Tibial nerve (tissue), 4 donors: ENCODE results near the gene ARMC7. TPM values are rescaled to one million over a fixed set of nuclear protein-coding genes. Genes with fewer than 3 reads are reported as not detected.

Experiments
- DNase-seq, 2 donors: peaks; one replicate each; pipeline ENCODE4 v3.0.0-alpha.2; 2019; ENCODE audit warnings: low spot score in 2 of 2
- H3K27ac ChIP-seq, 4 donors: fragments of 200-600 bp; sonication (generic) in 3 of 4; one replicate each; pipeline ENCODE4 v1.5.1; 2017 to 2019; ENCODE audit warnings: mild to moderate bottlenecking in 1 of 4
- H3K27me3 ChIP-seq, 2 donors: fragments of 200-600 bp; sonication (generic) in 1 of 2; one replicate each; pipeline versions ENCODE4 v1.5.1 to v1.6.0; 2017 to 2019
- H3K36me3 ChIP-seq, 3 donors: fragments of 200-600 bp; sonication (generic); one replicate each; pipeline ENCODE4 v1.5.1; 2018 to 2019
- H3K4me1 ChIP-seq, 4 donors: fragments of 200-600 bp; sonication (generic) in 3 of 4; one replicate each; pipeline ENCODE4 v1.5.1; 2017 to 2019
- H3K4me3 ChIP-seq, 4 donors: fragments of 200-600 bp; sonication (generic) in 3 of 4; one replicate each; pipeline ENCODE4 v1.5.1; 2017 to 2019; ENCODE audit warnings: mild to moderate bottlenecking in 1 of 4, moderate library complexity in 1 of 4
- H3K9me3 ChIP-seq, 4 donors: fragments of 200-600 bp; sonication (generic) in 3 of 4; one replicate each; pipeline ENCODE4 v1.5.1; 2017 to 2019
- EP300 ChIP-seq, 2 donors: sonication (generic); formaldehyde crosslinking; IDR thresholded peaks; one replicate each; pipeline ENCODE4 v1.6.1; 2017; ENCODE audit warnings: antibody characterized with exemption in 2 of 2, mild to moderate bottlenecking in 1 of 2
- POLR2A ChIP-seq, 2 donors: fragments of 450-650 bp; IDR thresholded peaks; one replicate each; pipeline ENCODE4 v1.6.1; 2017; ENCODE audit warnings: antibody characterized with exemption in 2 of 2, mild to moderate bottlenecking in 2 of 2, moderate library complexity in 2 of 2
- WGBS, 2 donors: methylation state at CpG; one replicate each; pipeline ENCODE4 v1.1.5; 2018; 5-methylcytosine and 5-hydroxymethylcytosine counted together
- total RNA-seq, 4 donors: library from RNA; depleted of rRNA; stranded (reverse); fragments of >200 nt; gene quantifications; one replicate each; pipeline ENCODE4 v1.1.0, GENCODE V29; 2016
- TF ChIP-seq, protein P1 (sequence below), 5 experiments: fragments of 200-600 bp in 3 of 5; fragments of 450-650 bp in 2 of 5; sonication (generic) in 3 of 5; IDR thresholded peaks; one replicate each; pipeline ENCODE4 v1.5.1; 2016 to 2019; ENCODE audit warnings: antibody characterized with exemption in 5 of 5, mild to moderate bottlenecking in 3 of 5, moderate library complexity in 2 of 5

The ARMC7 gene
- total RNA-seq, 4 donors from 2014 or later = 4.2 to 12.0 (median 8.3) TPM

- 85 to 87% methylated on average over 3 of the region's 3 CpGs for WGBS, 2 donors
- no peak for DNase-seq
- Histone ChIP-seq H3K4me1 (no peaks in the 10 kb centered on the region), H3K9me3 (no peaks in the 10 kb centered on the region), H3K27ac (no peak overlapping the region), H3K36me3 (peaks cover 0 to 64% (median 0%) of the 10 kb centered on the region in 3 donors), H3K4me3 (no peak overlapping the region), H3K27me3 (no peaks in the 10 kb centered on the region)
- TF ChIP-seq POLR2A (IDR thresholded peaks at IDR 0.05) (no peak), EP300 (IDR thresholded peaks at IDR 0.05) (no peak)
- TF ChIP-seq, protein P1, sequence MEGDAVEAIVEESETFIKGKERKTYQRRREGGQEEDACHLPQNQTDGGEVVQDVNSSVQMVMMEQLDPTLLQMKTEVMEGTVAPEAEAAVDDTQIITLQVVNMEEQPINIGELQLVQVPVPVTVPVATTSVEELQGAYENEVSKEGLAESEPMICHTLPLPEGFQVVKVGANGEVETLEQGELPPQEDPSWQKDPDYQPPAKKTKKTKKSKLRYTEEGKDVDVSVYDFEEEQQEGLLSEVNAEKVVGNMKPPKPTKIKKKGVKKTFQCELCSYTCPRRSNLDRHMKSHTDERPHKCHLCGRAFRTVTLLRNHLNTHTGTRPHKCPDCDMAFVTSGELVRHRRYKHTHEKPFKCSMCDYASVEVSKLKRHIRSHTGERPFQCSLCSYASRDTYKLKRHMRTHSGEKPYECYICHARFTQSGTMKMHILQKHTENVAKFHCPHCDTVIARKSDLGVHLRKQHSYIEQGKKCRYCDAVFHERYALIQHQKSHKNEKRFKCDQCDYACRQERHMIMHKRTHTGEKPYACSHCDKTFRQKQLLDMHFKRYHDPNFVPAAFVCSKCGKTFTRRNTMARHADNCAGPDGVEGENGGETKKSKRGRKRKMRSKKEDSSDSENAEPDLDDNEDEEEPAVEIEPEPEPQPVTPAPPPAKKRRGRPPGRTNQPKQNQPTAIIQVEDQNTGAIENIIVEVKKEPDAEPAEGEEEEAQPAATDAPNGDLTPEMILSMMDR (IDR thresholded peaks at IDR 0.05) = no peak
Observed at GRCh38 chr17:75146592-75146991, 36.8 kb downstream of the ARMC7 start.

DNA sequence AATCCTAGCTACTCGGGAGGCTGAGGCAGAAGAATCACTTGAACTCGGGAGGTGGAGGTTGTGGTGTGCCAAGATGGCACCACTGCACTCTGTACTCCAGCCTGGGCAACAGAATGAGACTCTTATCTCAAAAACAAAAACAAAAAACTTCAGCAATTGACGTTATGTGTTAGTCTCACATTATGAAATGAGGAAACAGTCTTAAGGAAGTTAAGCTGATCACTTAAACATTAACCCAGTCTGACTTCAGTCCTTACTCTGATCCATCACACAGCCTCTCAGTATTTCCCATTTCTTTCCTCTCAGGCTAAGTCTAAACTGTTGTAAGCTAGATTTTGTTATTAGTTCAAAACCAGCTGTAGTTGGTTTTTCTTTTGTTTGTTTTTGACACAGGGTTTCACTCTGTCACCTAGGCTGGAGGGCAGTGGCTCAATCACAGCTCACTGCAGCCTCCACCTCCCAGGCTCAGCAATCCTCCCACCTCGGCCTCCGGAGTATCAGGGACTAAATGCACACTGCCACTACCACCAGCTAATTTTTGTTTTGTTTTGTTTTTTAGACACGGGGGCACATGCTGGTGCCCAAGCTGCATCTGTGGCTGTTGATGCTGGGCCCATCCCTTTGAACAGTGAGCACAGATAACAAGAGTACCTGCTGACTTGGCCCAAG, 38.2 kb downstream of the ARMC7 start:
- TF ChIP-seq EP300 (IDR thresholded peaks at IDR 0.05) (no peak), POLR2A (IDR thresholded peaks at IDR 0.05) (no peak)
- TF ChIP-seq, protein P1 (IDR thresholded peaks at IDR 0.05) = no peak
- peaks cover 0 to 53% (median 0%) of the 10 kb centered on the region in 3 donors for H3K36me3 ChIP-seq
- WGBS, 2 donors = 83 to 89% methylated on average over 6 of the region's 6 CpGs
- no peaks in the 10 kb centered on the region for H3K9me3 ChIP-seq
- no peak for DNase-seq
- peak overlapping the region in 1 of 4 donors; percentile 52 for H3K27ac ChIP-seq
- H3K27me3 ChIP-seq = no peaks in the 10 kb centered on the region
- H3K4me1 ChIP-seq = peaks cover 0 to 7% (median 4%) of the 10 kb centered on the region in 4 donors
- H3K4me3 ChIP-seq = no peak overlapping the region

DNA sequence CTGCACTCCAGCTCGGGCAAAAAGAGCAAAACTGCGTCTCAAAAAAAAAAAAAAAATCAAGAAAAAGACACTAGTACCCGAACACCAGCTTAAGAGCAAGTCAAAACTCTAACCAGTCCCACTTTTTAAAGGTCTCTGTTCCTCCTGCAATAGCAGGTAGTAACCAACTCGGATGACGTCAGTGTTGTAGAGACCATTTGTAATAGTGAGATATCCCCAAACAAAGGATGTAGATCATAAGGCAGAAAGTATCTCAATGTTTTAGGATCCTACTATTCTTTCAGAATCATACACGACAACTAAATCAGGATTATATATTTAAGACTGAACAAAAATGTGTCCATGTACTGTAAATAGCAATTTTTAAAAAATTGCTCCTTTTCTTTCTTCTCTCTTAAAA, 42.2 kb downstream of the ARMC7 start:
- WGBS, 2 donors = 84 to 92% methylated on average over 6 of the region's 6 CpGs
- no peak for DNase-seq
- Histone ChIP-seq H3K4me3 (no peak overlapping the region), H3K4me1 (peaks cover 0 to 19% (median 13%) of the 10 kb centered on the region in 4 donors), H3K27me3 (no peaks in the 10 kb centered on the region), H3K36me3 (peaks cover 0 to 16% (median 0%) of the 10 kb centered on the region in 3 donors), H3K9me3 (no peaks in the 10 kb centered on the region), H3K27ac (no peak overlapping the region)
- TF ChIP-seq, protein P1 (IDR thresholded peaks at IDR 0.05) = no peak
- TF ChIP-seq EP300 (IDR thresholded peaks at IDR 0.05) (no peak), POLR2A (IDR thresholded peaks at IDR 0.05) (no peak)

DNA sequence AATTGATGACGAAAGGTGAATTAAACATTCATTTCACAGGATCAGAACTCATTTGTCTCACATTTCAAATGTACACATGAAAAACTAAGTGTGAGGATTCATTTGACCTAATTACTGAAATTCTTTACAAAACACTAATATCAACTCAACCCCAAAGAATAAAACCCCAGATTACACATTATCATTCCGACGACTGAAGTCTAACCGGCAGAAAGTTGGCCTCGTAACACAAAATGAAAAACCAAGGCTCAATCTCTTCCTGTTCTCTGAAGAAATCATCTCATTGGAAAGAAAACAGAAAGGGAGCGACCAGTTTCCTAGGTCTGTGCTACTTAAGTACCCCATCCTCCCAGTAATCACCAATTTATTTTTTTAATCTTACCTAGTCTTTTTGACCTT, 42.8 kb downstream of the ARMC7 start:
- Histone ChIP-seq H3K27me3 (no peaks in the 10 kb centered on the region), H3K4me3 (no peak overlapping the region), H3K9me3 (no peaks in the 10 kb centered on the region), H3K4me1 (peaks cover 0 to 19% (median 13%) of the 10 kb centered on the region in 4 donors), H3K27ac (no peak overlapping the region), H3K36me3 (peaks cover 0 to 12% (median 0%) of the 10 kb centered on the region in 3 donors)
- no peak for DNase-seq
- 77 to 79% methylated on average over 6 of the region's 6 CpGs for WGBS, 2 donors
- TF ChIP-seq EP300 (IDR thresholded peaks at IDR 0.05) (no peak), POLR2A (IDR thresholded peaks at IDR 0.05) (no peak)
- TF ChIP-seq, protein P1 (IDR thresholded peaks at IDR 0.05) = no peak

- Histone ChIP-seq H3K9me3 (no peaks in the 10 kb centered on the region), H3K4me3 (peak overlapping the region; percentile 40 to 88 (median 76)), H3K27me3 (no peaks in the 10 kb centered on the region), H3K36me3 (peaks cover 0 to 10% (median 0%) of the 10 kb centered on the region in 3 donors), H3K27ac (peak overlapping the region in 1 of 4 donors; percentile 81), H3K4me1 (peaks cover 0 to 19% (median 13%) of the 10 kb centered on the region in 4 donors)
- peak in 1 of 2 donors; percentile 15 for DNase-seq
- 4 to 5% methylated on average over 28 of the region's 28 CpGs for WGBS, 2 donors
- TF ChIP-seq, protein P1 (IDR thresholded peaks at IDR 0.05) = no peak
- no peak for TF ChIP-seq POLR2A (IDR thresholded peaks at IDR 0.05)
- TF ChIP-seq EP300 (IDR thresholded peaks at IDR 0.05) = no peak
Observed at GRCh38 chr17:75152922-75153779, 43.4 kb downstream of the ARMC7 start.
